GM19324 (cell line): ENCODE data around the gene SMKR1.
A peak's percentile ranks its signal among the peaks of the same experiment; 100 is the strongest.
"Not testable (repeated sequence)": the region's sequence is repeated elsewhere in the genome, so short reads cannot be mapped to it uniquely, and the experiment has no call there.

Experiments
- ATAC-seq: cut with Tn5 transposase; IDR thresholded peaks from one replicate; pipeline ENCODE4 v1.9.1; 2021; ENCODE audit warnings: mild to moderate bottlenecking, moderate library complexity; ENCODE audit not compliant: unreplicated experiment, low FRiP score

SMKR1 gene

DNA sequence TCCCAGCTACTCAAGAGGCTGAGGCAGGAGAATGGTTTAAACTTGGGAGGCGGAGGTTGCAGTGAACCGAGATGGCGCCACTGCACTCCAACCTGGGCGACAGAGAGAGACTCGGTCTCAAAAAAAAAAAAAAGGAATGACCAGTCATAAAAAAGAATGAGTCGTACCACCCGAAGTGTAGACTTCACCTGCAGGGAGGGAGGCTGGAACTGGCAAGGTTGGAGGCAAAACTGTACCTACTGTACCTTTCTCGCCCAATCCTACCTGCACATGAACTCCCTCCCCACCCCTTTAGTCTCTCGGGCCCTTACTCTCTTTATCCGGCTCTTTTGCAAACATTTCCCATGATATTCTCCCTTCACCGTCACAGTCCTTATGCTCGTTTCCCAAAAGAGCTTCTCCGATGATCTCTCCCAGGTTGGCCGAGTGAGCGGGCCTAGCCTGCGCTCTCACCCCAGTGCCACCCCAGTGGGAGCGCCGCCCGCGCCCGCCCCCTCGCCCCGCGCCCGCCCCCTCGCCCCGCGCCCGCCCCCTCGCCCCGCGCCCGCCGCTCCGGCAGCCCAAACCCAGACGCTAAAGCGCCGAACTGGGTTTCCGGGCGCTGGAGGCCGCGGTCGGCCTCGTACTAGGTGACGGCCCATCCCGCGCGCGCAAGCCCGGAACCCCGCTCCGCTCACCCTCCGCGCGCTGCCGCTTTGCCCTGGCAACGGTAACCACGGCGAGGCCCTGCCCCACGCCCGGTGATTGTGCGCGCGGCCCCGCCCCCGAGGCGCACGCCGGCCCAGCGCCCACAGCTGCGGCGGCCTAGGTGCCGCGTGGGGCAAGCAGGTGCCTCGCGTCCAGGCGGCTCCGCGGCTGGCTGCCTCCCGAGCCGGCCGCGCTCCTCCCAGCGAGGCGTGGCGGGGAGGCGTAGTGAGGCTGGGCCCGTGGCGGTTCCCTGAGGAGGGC, at the start of gene SMKR1:
Gene SMKR1, plus strand, starts transcription at position 772 of the 948 bp plus-strand sequence. CDS start 294 bp downstream, outside the sequence.
- ATAC-seq = peak; percentile 93

DNA sequence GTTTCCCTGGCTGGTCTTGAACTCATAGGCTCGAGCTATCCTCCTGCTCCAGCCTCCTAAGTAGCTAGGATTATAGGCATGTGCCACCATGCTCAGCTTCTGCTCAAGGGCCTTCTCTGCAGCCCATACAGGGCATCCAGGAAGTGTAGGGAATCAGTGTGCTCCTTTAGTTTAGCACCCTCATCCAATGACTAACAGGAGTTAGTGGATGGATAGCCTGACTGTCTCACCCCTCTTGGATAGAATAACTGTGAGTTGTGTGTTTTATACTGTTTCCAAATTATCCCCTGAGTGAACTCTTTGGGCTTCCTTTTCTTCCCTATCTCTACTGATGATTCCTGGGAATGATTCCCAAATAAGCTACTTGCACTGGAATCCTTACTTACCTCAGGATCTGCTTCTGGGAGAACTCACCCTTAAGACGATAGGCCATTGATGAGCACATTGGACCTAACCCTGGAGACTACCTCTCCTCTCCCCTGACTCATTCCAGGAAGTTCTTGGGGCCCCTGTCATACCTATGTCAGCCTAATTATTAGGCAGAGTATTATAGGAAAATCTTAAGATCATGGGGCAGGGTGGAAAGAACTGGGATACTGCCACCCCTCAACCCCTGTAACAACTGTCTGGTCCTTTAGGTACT, 49.6 kb upstream of the SMKR1 start:
- ATAC-seq = no peak

DNA sequence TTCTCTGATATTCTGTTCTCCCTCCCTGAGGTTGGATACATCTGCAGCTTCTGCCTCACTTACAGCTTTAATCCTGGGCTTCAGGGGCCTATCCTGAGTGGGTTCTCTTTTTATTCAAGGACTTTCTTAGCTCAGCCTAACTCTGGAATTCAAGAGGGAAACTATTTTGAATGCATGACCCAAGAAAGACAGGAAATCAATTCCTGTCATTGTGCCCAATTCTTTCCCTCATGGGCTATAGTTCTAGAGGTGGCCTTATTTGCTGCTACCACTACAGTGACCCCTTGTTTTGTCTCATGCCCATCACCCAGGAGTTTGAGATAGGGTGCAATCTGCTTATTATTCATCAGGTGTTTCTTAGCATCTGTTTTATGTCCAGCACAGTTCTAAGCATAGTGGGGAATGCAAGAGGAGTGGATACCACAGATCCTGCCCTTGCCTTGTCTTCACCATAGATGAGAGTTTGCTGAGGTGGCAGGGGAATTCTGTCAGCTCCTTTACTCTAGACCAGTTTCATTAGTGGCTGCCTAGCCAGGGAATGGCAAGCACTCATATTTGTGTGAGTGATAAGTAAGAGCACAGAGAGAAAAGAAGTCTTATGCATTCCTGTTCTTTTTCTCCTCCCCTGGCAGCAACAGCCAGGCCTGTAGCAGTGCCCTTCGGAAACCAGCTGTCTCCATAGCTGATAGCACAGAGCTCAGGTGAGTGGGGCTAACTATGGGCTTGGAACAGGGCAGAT, 48.7 kb upstream of the SMKR1 start:
- no peak for ATAC-seq

DNA sequence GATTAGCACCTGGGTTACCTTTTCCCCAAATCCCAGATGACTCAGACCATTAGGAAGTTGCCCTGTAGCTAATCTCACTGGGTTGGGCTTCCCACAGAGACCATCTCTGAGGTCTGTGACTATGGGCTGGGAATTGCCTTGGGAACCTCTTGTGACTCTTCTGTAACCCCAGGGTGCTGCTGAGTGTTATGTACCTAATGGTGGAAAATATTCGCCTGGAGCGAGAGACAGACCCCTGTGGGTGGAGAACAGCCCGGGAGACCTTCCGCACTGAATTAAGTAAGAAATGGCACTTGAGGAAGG, 48.1 kb upstream of the SMKR1 start:
- ATAC-seq = no peak

DNA sequence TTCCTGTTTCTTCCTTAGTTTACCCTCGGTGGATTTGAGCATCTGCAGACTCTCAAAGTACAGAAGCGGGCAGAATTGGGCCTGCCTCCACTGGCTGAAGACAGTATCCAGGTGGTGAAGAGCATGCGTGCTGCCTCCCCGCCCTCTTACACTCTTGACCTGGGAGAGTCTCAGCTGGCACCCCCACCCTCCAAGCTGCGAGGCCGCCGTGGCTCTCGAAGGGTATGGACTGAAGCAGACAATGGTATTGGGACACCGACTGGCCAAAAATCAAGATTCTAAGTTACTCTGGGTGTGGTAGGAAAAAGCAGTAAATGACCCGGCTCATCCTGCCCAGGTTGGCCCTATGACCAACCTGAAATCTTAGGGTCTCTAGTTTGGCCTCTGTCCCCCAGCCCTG, 45.9 kb upstream of the SMKR1 start:
- no peak for ATAC-seq

DNA sequence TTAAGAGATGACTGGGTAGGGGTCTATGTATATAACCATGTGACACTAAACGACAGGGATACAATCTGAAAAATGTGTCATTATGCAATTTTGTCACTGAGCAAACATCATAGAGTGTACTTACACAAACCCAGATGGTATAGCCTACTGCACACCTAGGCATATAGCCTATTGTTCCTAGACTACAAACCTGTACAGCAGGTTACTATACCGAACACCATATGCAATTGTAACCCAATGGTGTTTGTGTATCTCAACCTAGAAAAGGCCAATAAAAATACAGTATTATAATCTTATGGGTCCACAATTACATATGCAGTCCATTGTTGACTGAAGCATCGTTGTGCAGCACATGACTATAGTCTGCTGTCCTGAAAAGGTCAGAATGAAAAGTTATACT, 45.2 kb upstream of the SMKR1 start:
- no peak for ATAC-seq

DNA sequence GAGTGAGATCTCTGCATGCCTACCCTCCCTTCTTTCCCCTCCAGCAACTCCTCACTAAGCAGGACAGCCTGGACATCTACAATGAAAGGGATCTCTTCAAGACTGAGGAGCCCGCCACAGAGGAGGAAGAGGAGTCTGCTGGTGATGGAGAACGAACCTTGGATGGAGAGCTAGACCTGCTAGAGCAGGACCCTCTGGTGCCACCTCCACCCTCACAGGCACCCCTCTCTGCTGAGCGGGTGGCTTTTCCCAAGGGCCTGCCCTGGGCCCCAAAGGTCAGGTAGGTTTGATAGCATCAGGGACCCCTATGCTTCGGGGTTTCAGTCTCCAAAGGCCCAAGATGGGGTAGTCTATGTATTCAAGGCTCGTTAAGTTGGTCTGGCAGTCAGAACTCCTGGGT, 44.2 kb upstream of the SMKR1 start:
- ATAC-seq = no peak

DNA sequence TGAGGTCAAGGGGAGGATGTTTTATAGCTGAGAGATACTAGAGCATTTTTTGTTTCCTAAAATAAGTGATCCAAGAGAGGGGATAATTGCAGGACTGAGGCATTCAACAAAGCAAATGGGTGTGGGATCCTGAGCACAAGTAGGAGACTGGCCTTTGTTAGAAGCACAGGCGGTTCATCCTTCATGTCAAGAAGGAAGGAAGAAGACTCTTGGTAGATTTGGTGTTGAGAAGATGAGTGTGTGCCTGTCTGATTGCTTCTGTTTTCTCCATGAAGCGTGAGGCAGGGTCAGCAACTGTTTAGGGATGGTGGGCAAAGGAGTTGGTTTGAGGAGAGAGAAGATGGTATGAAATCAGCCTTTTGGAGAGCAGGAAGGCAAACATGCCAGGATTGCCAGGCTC, 40.5 kb upstream of the SMKR1 start:
- no peak for ATAC-seq

DNA sequence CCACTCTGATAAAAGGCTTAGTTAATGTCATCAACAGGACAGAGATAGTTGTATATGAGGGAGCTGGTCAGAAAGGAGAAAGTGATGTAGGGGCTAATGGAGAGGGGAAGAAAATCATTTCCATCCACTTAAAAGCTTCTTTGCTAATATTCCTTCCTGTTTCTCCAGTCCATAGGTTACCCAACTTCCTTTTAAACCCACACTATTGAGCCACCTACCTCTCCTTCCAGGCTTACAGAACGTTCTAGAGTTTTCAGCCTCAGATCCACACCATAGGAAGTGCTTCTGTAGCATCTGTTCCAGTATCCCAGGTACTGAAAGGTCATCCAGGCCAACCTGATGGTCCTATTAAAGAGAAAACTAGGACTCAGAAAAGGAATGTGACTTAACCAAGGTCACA, 39.9 kb upstream of the SMKR1 start:
- no peak for ATAC-seq

DNA sequence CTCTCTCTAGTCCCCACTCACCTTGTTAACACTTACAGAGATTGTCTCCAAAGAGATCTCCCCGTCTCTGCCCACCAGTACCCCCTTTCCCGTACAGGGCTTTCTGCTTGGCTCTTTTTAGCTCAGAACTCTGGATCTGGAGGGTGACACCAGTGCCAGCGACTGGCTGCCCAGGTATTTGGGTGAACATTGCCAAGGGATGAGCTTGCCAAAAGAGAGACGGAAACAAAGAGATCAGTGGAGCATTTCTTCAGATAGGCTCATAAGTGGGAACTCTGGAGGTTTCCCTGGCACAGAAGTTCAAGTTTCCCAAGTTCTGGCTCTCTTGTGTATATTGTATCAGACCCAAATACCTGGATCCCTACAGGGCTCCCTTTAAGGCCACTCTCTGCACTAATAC, 38.1 kb upstream of the SMKR1 start:
- ATAC-seq = no peak

DNA sequence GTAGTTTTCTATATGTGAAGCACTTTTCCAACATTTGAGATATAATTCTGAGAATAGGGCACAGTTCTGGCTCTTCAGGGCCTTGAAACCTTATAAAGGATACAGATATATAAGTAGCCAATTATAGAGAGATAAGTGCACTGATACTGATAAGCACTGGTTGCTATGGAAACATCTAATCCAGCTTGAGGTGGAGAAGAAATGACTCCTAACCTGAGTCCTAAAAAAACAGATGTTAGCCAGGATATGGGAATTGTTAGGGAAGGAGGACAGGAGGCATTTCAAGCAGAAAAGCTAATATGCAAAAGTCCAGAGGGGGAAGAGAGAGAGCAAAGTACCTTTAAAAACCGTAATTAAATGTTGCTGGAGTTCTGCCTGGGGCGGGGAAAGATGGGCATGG, 37.3 kb upstream of the SMKR1 start:
- ATAC-seq = no peak

DNA sequence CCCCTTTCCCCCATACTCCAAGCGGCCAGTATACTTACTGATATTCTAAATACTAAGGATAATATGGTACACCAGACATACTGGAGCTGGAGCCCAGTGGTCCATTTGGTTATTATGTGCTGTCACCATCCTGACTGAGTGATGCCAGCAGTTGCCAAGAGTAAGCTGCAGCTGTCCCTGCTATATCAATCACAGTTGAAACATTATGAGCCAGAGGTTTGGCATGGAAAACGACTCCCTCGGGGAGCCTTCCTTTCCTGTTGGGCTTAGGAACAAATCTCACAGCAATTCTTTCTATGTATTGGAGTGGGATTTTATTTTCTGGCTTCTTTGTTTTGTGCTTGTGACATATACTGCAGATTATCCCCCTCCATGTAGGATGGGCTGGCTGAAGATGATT, 35.5 kb upstream of the SMKR1 start:
- no peak for ATAC-seq

DNA sequence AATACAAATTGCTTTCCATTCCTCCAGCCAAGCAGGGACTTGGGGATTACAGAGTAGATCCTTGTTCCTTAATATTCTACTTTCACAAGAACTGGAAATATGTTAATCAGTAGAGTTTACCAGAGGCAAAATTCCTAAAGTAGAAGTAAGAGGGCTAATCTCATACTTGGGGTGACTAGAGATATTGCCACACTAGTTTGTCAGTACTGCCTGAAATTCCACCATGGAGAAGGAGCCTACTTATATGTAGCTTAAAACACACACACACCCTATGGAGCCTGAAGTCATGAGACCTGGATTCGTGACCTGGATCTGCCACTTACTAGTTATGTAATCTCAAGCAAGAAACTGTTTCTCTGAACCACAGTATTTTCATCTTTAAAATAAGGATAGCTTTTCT, 34.2 kb upstream of the SMKR1 start:
- no peak for ATAC-seq

DNA sequence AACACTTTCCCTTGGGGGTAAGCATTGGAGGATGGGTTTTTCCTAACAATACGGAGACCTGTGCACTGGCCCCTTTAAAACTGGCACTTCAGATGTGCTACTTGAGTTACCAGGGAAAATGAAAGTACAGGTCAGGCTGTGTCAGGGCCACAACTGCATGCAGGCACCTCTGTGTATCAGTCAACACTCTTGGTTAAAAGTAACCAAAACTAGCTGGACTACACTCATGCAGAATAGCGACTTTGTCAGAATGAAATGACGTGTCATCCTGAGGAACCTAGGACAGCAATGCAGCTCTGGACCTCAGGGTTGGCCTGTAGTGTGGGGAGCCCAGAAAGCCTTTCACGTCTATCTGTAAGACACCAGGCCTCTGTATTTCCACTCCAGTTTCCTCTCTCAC, 33.8 kb upstream of the SMKR1 start:
- ATAC-seq = no peak

DNA sequence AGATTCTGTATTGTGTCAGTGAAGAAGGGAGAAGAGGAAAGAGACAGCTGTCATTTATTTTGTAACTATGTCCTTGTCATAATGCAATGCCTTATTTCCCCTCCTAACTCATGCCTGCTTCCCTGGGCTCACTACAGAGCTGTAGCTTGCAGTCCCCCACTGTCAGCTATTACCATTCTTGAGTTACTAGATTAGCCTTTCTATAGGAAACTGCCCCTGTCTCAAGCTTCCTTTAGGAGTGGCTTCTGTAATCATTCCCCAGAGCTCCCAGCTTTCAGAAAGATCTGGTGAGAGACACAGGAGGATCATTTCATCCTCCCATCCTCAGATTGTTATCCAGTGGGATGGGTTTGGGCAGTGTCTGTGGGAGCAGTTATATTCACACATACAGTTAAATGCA, 32.4 kb upstream of the SMKR1 start:
- ATAC-seq = no peak

DNA sequence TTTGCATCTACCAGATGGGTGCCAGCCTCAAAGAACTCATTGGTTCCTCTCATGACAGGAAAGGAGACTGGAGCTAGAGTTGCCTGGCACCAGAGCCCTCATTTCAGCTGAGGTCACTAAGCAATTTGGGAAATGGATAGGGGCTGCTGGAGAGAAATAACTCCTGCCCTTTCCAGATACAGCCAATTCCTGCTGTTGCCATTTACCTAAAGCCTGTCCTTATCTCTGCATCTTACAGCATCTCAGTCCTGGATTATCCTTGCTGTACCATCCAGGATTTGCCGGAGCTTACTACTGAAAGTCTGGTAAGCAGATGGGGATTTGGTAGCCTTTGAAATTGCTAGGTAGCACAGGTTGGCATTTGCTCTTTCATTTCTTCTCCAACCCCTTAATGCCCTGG, 31.9 kb upstream of the SMKR1 start:
- ATAC-seq = no peak

DNA sequence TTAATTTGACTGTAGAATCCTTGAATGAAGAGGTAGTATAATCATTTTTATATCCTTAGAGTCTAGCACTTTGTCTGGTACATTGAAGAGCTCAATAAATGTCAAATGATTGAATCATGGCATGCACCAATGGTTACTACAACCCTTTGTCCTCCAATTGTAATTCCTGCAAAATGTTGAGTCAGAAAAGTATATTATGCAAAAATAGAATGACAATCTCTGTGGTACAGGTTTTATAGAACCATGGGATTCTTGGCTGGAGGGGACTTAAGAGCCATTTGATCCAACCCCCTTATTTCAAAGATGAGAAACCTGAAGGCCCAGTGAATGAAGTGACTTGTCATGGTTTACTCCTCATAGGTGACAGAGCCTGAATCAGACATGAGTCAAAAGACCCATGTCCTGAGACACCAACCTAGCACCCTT, 30.9 kb upstream of the SMKR1 start:
- no peak for ATAC-seq

DNA sequence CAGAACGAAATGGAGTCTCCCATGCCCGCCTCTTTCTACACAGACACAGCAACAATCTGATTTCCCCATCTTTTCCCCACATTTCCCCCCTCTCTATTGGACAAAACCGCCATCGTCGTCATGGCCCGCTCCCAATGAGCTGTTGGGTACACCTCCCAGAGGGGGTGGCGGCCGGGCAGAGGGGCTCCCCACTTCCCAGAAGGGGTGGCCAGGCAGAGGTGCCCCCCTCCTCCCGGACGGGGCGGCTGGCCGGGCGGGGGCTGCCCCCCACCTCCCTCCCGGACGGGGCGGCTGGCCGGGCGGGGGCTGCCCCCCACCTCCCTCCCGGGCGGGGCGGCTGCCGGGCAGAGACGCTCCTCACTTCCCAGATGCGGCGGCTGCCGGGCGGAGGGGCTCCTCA, 26.4 kb upstream of the SMKR1 start:
- ATAC-seq = not testable (repeated sequence)

DNA sequence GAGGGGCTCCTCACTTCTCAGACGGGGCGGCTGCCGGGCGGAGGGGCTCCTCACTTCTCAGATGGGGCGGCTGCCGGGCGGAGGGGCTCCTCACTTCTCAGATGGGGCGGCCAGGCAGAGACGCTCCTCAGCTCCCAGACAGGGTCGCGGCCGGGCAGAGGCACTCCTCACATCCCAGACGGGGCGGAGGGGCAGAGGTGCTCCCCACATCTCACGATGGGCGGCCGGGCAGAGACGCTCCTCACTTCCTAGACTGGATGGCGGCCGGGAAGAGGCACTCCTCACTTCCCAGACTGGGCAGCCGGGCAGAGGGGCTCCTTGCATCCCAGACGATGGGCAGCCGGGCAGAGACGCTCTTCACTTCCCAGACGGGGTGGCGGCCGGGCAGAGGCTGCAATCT, 25.9 kb upstream of the SMKR1 start:
- ATAC-seq = not testable (repeated sequence)

DNA sequence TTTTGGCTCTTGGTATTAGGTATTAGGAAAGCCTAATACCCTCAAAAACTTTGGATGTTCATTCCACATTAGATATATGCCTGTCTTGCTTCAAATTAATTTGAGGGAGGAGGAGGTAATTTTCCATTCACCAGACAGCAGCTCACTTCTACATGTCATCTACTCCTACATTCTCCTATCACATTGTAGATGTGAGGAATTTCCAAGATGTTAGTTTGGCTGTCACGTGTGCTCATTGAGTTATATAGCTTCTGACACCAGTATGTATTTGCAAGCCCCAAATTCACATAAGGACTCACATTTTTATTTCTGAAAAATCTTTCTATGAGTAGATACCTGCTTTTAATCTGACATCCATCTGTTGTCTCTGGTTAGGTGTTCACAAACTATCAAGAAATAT, 22.5 kb upstream of the SMKR1 start:
- no peak for ATAC-seq

DNA sequence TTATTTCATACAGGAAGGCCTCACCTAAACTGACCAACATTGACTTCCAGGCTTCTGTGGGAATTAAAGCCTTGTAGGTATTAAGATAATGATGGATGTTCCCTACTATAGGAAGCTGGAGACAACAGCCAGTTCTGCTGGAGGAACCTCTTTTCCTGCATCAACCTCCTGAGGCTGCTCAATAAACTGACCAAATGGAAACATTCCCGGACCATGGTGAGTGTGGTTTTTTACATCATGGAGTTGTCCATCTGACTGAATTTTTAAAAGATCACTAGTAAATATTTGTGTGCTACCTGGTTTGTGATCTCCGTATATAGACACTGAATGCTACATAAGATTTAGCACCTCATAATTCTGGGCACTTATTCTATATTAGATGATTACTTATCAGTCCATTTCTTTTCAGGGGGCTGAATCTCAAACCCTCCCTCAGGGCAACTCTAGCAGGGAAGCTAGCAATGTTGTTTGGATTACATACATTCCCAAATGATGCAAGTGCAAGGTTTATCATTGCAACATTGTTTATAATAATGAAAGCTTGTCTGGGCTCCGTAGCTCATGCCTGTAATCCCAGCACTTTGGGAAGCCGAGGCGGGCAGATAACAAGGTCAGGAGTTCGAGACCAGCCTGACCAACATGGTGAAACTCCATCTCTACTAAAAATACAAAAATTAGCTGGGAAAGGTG, 21.5 kb upstream of the SMKR1 start:
- ATAC-seq = no peak
